Body of pancreas (tissue), 4 donors: ENCODE results near the gene NSUN2. TPM values are rescaled to one million over a fixed set of nuclear protein-coding genes. Genes with fewer than 3 reads are reported as not detected.

Source experiments
- ATAC-seq: fragments of 150-250 bp; one replicate; pipeline ENCODE4 v1.9.1; 2016
- DNase-seq, 4 donors: peaks; one replicate each; pipeline ENCODE4 v3.0.0-alpha.2; 2019
- H3K27ac ChIP-seq, 4 donors: fragments of 200-600 bp; sonication (generic); 1 replicate in 3 of 4; 2 replicates in 1 of 4; pipeline versions ENCODE4 v1.5.1 to v1.6.1; 2016 to 2019; ENCODE audit warnings: mild to moderate bottlenecking in 1 of 4, mixed read lengths in 1 of 4, moderate library complexity in 1 of 4
- H3K27me3 ChIP-seq, 2 donors: fragments of 200-600 bp; sonication (generic); one replicate each; pipeline ENCODE4 v1.6.0; 2016; ENCODE audit warnings: mild to moderate bottlenecking in 1 of 2
- H3K36me3 ChIP-seq, 2 donors: fragments of 200-600 bp; sonication (generic); replicated peaks in 1 of 2; 2 replicates each; pipeline ENCODE4 v1.5.1; 2016; ENCODE audit warnings: low read depth in 2 of 2; ENCODE audit not compliant: insufficient read depth in 1 of 2
- H3K4me1 ChIP-seq: fragments of 200-600 bp; sonication (generic); one replicate; pipeline ENCODE4 v1.6.0; 2016
- H3K4me3 ChIP-seq, 2 donors: fragments of 200-600 bp; sonication (generic); 1 replicate in 1 of 2; 2 replicates in 1 of 2; pipeline ENCODE4 v1.5.1; 2016 to 2019
- H3K9me3 ChIP-seq, 3 donors: fragments of 200-600 bp; sonication (generic); 1 replicate in 2 of 3; 2 replicates in 1 of 3; pipeline ENCODE4 v1.5.1; 2016
- POLR2A ChIP-seq, 3 donors: fragments of 450-650 bp; IDR thresholded peaks; one replicate each; pipeline ENCODE4 v1.6.1; 2016; ENCODE audit warnings: antibody characterized with exemption in 3 of 3, mild to moderate bottlenecking in 2 of 3
- WGBS, 2 donors: methylation state at CpG; one replicate each; pipeline ENCODE4 v1.1.5; 2017; 5-methylcytosine and 5-hydroxymethylcytosine counted together
- intact Hi-C: fragments of 100-400 bp; cut with DNase I; formaldehyde crosslinking; loops from one replicate; pipeline ENCODE4 v1.15.1; 2023
- total RNA-seq, 2 donors: library from RNA; depleted of rRNA; stranded (reverse); fragments of >200 nt; gene quantifications; one replicate each; pipeline ENCODE4 v1.1.0, GENCODE V29; 2016
- TF ChIP-seq, protein P1 (sequence below), 7 experiments: fragments of 450-650 bp in 4 of 7; fragments of 200-600 bp in 3 of 7; sonication (generic) in 3 of 7; IDR thresholded peaks; one replicate each; pipeline ENCODE4 v1.5.1; 2016 to 2019; ENCODE audit warnings: antibody characterized with exemption in 7 of 7

The NSUN2 gene
- total RNA-seq, 2 donors from 2014 or later, result 35.0 to 45.8 TPM

DNA sequence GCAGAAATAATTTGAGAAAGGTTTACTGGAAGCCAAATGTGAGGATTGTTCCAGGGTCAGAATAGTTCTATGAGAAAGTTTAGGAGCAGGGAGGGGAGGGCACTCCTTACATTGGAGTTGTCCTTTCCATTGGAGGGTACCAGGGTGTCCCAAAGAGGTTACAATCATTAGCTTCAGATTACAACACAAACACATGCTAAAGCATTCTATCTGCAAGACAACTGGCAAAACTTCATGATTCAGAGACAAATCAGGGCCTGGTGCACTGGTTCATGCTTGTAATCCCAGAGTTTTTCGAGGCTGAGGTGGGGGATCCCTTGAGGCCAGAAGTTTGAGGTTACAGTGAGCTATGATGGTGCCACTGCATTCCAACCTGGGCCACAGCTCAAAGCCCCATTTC lies 51.8 kb downstream of the NSUN2 start:
- no peaks in the 10 kb centered on the region for H3K36me3 ChIP-seq
- WGBS, 2 donors, result 67% methylated on average over 1 of the region's 1 CpG
- ATAC-seq, result no peak
- H3K4me1 ChIP-seq, result peaks cover 9% of the 10 kb centered on the region
- H3K4me3 ChIP-seq, result no peak overlapping the region
- intact Hi-C loops, result no loop called here
- H3K9me3 ChIP-seq, result no peaks in the 10 kb centered on the region
- H3K27me3 ChIP-seq, result no peaks in the 10 kb centered on the region
- DNase-seq, result no peak
- no peak overlapping the region for H3K27ac ChIP-seq
- TF ChIP-seq, protein P1, sequence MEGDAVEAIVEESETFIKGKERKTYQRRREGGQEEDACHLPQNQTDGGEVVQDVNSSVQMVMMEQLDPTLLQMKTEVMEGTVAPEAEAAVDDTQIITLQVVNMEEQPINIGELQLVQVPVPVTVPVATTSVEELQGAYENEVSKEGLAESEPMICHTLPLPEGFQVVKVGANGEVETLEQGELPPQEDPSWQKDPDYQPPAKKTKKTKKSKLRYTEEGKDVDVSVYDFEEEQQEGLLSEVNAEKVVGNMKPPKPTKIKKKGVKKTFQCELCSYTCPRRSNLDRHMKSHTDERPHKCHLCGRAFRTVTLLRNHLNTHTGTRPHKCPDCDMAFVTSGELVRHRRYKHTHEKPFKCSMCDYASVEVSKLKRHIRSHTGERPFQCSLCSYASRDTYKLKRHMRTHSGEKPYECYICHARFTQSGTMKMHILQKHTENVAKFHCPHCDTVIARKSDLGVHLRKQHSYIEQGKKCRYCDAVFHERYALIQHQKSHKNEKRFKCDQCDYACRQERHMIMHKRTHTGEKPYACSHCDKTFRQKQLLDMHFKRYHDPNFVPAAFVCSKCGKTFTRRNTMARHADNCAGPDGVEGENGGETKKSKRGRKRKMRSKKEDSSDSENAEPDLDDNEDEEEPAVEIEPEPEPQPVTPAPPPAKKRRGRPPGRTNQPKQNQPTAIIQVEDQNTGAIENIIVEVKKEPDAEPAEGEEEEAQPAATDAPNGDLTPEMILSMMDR (IDR thresholded peaks at IDR 0.05), result no peak
- TF ChIP-seq POLR2A (IDR thresholded peaks at IDR 0.05), result no peak

DNA sequence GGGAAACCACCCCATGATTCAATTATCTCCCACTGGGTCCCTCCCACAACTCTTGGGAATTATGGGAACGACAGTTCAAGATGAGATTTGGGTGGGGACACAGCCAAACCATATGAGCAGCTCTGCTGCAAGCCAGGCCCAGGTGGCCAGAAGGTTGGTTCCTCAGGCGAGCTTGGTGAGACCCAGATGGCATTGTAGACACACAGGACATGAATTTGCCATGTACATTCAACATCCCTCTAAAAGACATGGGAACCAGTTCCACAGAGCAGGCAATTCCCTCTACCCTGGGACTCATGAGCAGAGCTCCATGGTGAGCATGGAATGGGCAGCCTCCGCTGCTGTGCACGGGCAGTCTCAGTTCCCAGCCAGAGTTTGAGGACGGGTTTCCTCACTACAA lies 53.3 kb downstream of the NSUN2 start:
- H3K27me3 ChIP-seq, result no peaks in the 10 kb centered on the region

DNA sequence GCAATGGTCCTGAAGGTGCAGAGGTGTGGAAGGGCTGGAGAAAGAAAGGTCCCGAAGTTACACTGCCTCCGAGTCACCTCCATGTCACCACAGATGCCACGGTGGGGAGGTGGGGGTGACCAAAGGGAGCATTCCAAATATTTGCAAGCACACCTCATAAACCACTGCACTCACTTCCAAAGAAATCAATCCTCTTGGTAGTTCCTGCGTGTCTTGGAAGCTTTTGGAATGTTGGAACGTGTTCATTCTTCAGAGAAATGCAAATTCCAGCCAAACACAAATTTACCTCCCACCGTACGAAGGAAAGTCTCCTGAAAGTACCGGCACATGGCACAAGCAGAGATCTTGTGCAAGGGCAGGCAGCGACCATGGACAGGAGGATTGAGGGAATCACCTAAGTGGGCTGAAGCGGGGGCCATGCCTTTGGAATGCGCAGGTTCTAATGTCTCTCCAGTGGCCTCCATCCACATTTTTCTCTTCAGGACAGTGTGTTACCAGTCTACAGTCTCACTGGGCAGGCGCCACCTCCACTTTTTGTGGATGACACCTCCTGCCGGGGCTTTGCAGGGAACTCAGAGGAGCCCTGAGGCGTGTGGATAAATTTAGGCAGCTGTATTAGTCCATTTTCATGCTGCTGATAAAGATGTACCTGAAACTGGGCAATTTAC lies 54.0 kb downstream of the NSUN2 start:
- no peaks in the 10 kb centered on the region for H3K36me3 ChIP-seq
- intact Hi-C loops, result loop anchor here (10.0 kb wide), 1 partner anchor 694 kb away; no protein-coding TSS in a partner anchor
- TF ChIP-seq, protein P1 (IDR thresholded peaks at IDR 0.05), result no peak
- no peak for TF ChIP-seq POLR2A (IDR thresholded peaks at IDR 0.05)
- no peaks in the 10 kb centered on the region for H3K9me3 ChIP-seq
- H3K27me3 ChIP-seq, result no peaks in the 10 kb centered on the region
- DNase-seq (no peak), ATAC-seq (no peak)
- no peak overlapping the region for H3K27ac ChIP-seq
- H3K4me1 ChIP-seq, result peaks cover 9% of the 10 kb centered on the region
- WGBS, 2 donors, result 41 to 48% methylated on average over 10 to 14 of the region's 14 CpGs
- H3K4me3 ChIP-seq, result no peak overlapping the region

More for the DNA sequence above, 53.3 kb downstream of the NSUN2 start:
- peaks cover 9% of the 10 kb centered on the region for H3K4me1 ChIP-seq
- H3K4me3 ChIP-seq, result no peak overlapping the region
- 56 to 58% methylated on average over 4 to 5 of the region's 5 CpGs for WGBS, 2 donors
- TF ChIP-seq, protein P1 (IDR thresholded peaks at IDR 0.05), result no peak
- no peaks in the 10 kb centered on the region for H3K9me3 ChIP-seq
- no peak for DNase-seq
- H3K27ac ChIP-seq, result no peak overlapping the region
- no peaks in the 10 kb centered on the region for H3K36me3 ChIP-seq
- ATAC-seq, result no peak
- intact Hi-C loops, result loop anchor here (10.0 kb wide), 1 partner anchor 695 kb away; no protein-coding TSS in a partner anchor

DNA sequence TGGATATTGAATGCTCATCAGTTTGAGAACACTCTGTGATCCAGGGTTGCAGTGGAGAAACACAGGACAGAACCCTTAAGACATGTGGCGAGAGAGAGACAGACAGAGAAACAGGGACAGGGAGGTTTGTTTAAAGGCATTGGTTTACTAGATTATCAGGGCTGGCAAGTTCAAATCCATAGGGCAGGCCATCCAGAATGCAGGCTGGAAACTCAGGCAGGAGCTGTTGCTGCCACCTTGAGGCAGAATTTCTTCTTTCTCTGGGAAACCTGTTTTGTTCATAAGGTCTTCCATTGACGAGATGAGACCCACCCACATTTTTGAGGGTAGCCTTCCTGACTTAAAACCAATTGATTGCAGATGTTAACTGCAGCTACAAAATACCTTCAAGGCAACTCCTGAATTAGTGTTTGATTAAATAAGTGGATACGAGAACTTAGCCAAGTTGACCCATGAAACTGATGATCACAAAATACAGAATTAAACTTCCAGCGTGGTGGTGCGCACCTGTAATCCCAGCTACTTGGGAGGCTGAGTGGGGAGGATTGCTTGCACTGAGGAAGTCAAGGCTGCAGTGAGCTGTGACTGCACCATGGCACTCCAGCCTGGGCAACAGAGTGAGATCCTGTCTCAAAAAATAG lies 55.9 kb downstream of the NSUN2 start:
- no peak for TF ChIP-seq POLR2A (IDR thresholded peaks at IDR 0.05)
- TF ChIP-seq, protein P1 (IDR thresholded peaks at IDR 0.05), result peak in 6 of 7 experiments; percentile 21 to 48 (median 44)
- no peaks in the 10 kb centered on the region for H3K36me3 ChIP-seq
- H3K27me3 ChIP-seq, result no peaks in the 10 kb centered on the region
- intact Hi-C loops, result loop anchor here (10.0 kb wide), 1 partner anchor 692 kb away; no protein-coding TSS in a partner anchor
- no peaks in the 10 kb centered on the region for H3K4me1 ChIP-seq
- WGBS, 2 donors, result 51 to 58% methylated on average over 5 of the region's 5 CpGs
- H3K27ac ChIP-seq, result no peak overlapping the region
- no peaks in the 10 kb centered on the region for H3K9me3 ChIP-seq
- peak in 2 of 4 donors; percentile 35 to 39 for DNase-seq
- no peak for ATAC-seq
- H3K4me3 ChIP-seq, result no peak overlapping the region
